GM12878 (cell line): ENCODE measurements around the gene ZNF804B. TPM values are rescaled to one million over a fixed set of nuclear protein-coding genes. Genes with fewer than 3 reads are reported as not detected.

Experiments
- ATAC-seq: fragments of 200-7000 bp; cut with Tn5 transposase; 3 replicates; pipeline ENCODE4 v1.9.1; 2020; ENCODE audit warnings: mild to moderate bottlenecking, moderate library complexity
- BruUV-seq: library from RNA; stranded (reverse); fragments of 400-500 nt; replicated peaks from 2 replicates; lab custom pipeline; 2021; lab: Mats Ljungman, UMichigan
- CTCF ChIA-PET: fragments of 300-600 bp; sonication (Branson Sonifier 250); formaldehyde crosslinking; extraction: SDS; loops from one replicate; lab custom pipeline; 2021; ENCODE audit warnings: inconsistent platforms; lab: Yijun Ruan, JAX
- POLR2A ChIA-PET: fragments of 350-600 bp; formaldehyde crosslinking; extraction: SDS; loops from one replicate; lab custom pipeline; 2021; ENCODE audit warnings: inconsistent platforms; lab: Charles Lee
- RAD21 ChIA-PET: fragments of 300-600 bp; sonication (Branson Sonifier 250); formaldehyde crosslinking; loops from one replicate; lab custom pipeline; 2023; ENCODE audit warnings: antibody characterized with exemption; ENCODE audit not compliant: unreplicated experiment; lab: Charles Lee
- SMC1A ChIA-PET: fragments of 300-600 bp; sonication (Branson Sonifier 250); formaldehyde crosslinking; loops from one replicate; lab custom pipeline; 2023; ENCODE audit not compliant: unreplicated experiment, uncharacterized antibody; lab: Charles Lee
- DNase-seq: peaks from one replicate; pipeline ENCODE4 v3.0.0-alpha.2; 2011; ENCODE audit warnings: low read depth, low spot score
- FAIRE-seq: peaks from 3 replicates; lab custom pipeline; 2011; peaks lifted over from hg19 to GRCh38; lab: Jason Lieb, UNC
- H2AFZ ChIP-seq: 2 replicates; pipeline ENCODE4 v1.6.0; 2011; ENCODE audit warnings: low read depth, low read length, control low read depth; ENCODE audit not compliant: control insufficient read depth
- H3K27ac ChIP-seq: 2 replicates; pipeline ENCODE4 v1.5.1; 2011; ENCODE audit warnings: control low read depth; ENCODE audit not compliant: control insufficient read depth, insufficient read depth
- H3K27me3 ChIP-seq, 2 experiments: replicated peaks in 1 of 2; 2 replicates each; pipeline versions ENCODE4 v1.6.0 to v1.6.1; 2011; ENCODE audit warnings: low read length in 1 of 2; ENCODE audit not compliant: control insufficient read depth in 2 of 2, insufficient read depth in 2 of 2
- H3K36me3 ChIP-seq, 2 experiments: 2 replicates each; pipeline ENCODE4 v1.5.1; 2011; ENCODE audit warnings: low read length in 1 of 2; ENCODE audit not compliant: control insufficient read depth in 2 of 2, insufficient read depth in 2 of 2
- H3K4me1 ChIP-seq: 2 replicates; pipeline ENCODE4 v1.6.1; 2011; ENCODE audit warnings: mild to moderate bottlenecking, low read length, moderate library complexity, mixed read lengths; ENCODE audit not compliant: control insufficient read depth, insufficient read depth
- H3K4me2 ChIP-seq: 2 replicates; pipeline ENCODE4 v1.6.0; 2011; ENCODE audit warnings: control low read depth; ENCODE audit not compliant: control insufficient read depth, insufficient read depth
- H3K4me3 ChIP-seq: fragments of 200-600 bp; sonication (generic); 2 replicates; pipeline ENCODE4 v1.5.1; 2016
- H3K79me2 ChIP-seq: 2 replicates; pipeline ENCODE4 v1.6.0; 2011; ENCODE audit warnings: low read length; ENCODE audit not compliant: control insufficient read depth, insufficient read depth
- H3K9ac ChIP-seq: 2 replicates; pipeline ENCODE4 v1.8.0; 2011; ENCODE audit warnings: low read length, control low read depth, mixed read lengths; ENCODE audit not compliant: control insufficient read depth, insufficient read depth
- H3K9me3 ChIP-seq: replicated peaks from 3 replicates; pipeline ENCODE4 v1.5.1; 2011; ENCODE audit warnings: mild to moderate bottlenecking, low read length; ENCODE audit not compliant: control insufficient read depth, insufficient read depth
- H4K20me1 ChIP-seq: 2 replicates; pipeline ENCODE4 v1.6.0; 2011; ENCODE audit not compliant: control insufficient read depth, insufficient read depth
- CHD4 ChIP-seq: fragments of 200-600 bp; sonication (generic); IDR thresholded peaks from 2 replicates; pipeline ENCODE4 v1.6.1; 2016; ENCODE audit warnings: mild to moderate bottlenecking
- GATAD2B ChIP-seq: fragments of 450-650 bp; conservative IDR thresholded peaks from 2 replicates; pipeline ENCODE4 v1.6.1; 2017; ENCODE audit warnings: low read depth, mild to moderate bottlenecking, moderate library complexity
- KLF5 ChIP-seq: fragments of 450-650 bp; IDR thresholded peaks from 2 replicates; pipeline ENCODE4 v1.6.1; 2014; ENCODE audit warnings: mild to moderate bottlenecking; ENCODE audit not compliant: partially characterized antibody
- NFYB ChIP-seq: IDR thresholded peaks from 2 replicates; pipeline ENCODE4 v1.6.1; 2011; ENCODE audit warnings: low read depth, mild to moderate bottlenecking, low read length, improper control_type of control experiment, moderate library complexity; ENCODE audit not compliant: insufficient read depth
- NR2C2 ChIP-seq: IDR thresholded peaks from 2 replicates; pipeline ENCODE4 v1.6.1; 2011; ENCODE audit warnings: borderline replicate concordance, low read depth; ENCODE audit not compliant: control insufficient read depth, insufficient read length
- ZNF24 ChIP-seq: fragments of 450-650 bp; IDR thresholded peaks from 2 replicates; pipeline ENCODE4 v1.6.1; 2017; ENCODE audit warnings: antibody characterized with exemption, mild to moderate bottlenecking
- in situ Hi-C: fragments of 300-500 bp; cut with MboI; formaldehyde crosslinking; loops from 9 replicates; pipeline ENCODE4 v1.14.3; 2018; ENCODE audit warnings: mixed read lengths
- intact Hi-C: fragments of 100-400 bp; cut with micrococcal nuclease; formaldehyde crosslinking; loops from one replicate; pipeline ENCODE4 v1.14.2; 2022; ENCODE audit not compliant: unreplicated experiment
- polyA plus RNA-seq, 11 experiments: library from polyadenylated mRNA; depleted of rRNA in 4 of 11; unstranded in 6 of 11; stranded (reverse) in 5 of 11; fragments of >200 nt; fragmentation: Nextera tagmentation in 4 of 11; fragmentation: Illumina TruSeq in 1 of 11; extraction: Ambion mirVana in 4 of 11; extraction: Trizol in 1 of 11; gene quantifications; 1 replicate in 1 of 11; 2 replicates in 10 of 11; pipeline versions ENCODE4 v1.2.1 to v1.2.3, GENCODE V29; 2011 to 2016; ENCODE audit warnings: inconsistent platforms in 2 of 11, missing spikeins in 2 of 11, low read depth in 1 of 11
- total RNA-seq, 4 experiments: library from RNA; depleted of rRNA in 3 of 4; stranded (reverse); fragments of >200 nt in 3 of 4; fragmentation: Illumina TruSeq in 1 of 4; extraction: Trizol in 1 of 4; gene quantifications; 2 replicates each; pipeline versions ENCODE4 v1.2.1 to v1.2.3, GENCODE V29; 2013 to 2021
- TF ChIP-seq, protein P1 (sequence below): IDR thresholded peaks from 2 replicates; pipeline ENCODE4 v1.6.1; 2011; ENCODE audit warnings: low read depth, mild to moderate bottlenecking, low read length, moderate library complexity, borderline replicate concordance; ENCODE audit errors: extremely low read depth
- TF ChIP-seq, protein P2 (sequence below): fragments of 450-650 bp; IDR thresholded peaks from 2 replicates; pipeline ENCODE4 v1.6.1; 2017; ENCODE audit warnings: antibody characterized with exemption, mild to moderate bottlenecking, moderate library complexity

The ZNF804B gene
- total and polyA plus RNA-seq, 10 of the 15 experiments (the other 5 are each of a cell fraction or from before 2014, with no cell fraction given) = not detected

DNA sequence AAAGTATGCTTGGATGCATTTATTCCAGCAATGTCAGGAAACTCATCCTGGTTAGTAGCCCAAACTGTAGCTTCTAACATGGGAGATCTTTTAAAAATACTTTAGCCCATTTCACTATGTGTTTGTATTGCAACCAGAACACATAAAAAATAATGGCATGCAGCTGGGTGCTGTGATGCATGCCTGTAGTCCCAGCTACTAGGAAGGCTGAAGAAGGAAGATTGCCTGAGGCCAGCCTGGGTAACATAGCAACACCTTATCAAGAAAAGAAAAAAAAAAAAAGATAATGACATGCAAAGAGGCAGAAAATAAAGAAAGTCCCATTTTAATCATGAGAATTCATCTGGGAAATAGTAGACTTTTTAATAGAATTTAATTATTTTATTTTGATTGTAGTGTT is 553.1 kb downstream of the ZNF804B start:
- DNase-seq = no peak

More for the DNA sequence above, 553.1 kb downstream of the ZNF804B start:
- Histone ChIP-seq H3K4me3 (no peak overlapping the region), H3K36me3 (no peaks in the 10 kb centered on the region), H3K27ac (no peak overlapping the region), H3K27me3 (no peaks in the 10 kb centered on the region), H4K20me1 (no peaks in the 10 kb centered on the region), H3K4me2 (no peak overlapping the region), H3K9me3 (no peaks in the 10 kb centered on the region), H3K9ac (no peak overlapping the region), H3K79me2 (no peaks in the 10 kb centered on the region), H2AFZ (no peak overlapping the region), H3K4me1 (no peaks in the 10 kb centered on the region)
- intact Hi-C loops = no loop called here
- no TSS peak for BruUV-seq
- FAIRE-seq = no peak
- ChIA-PET SMC1A (interaction anchor here (1.4 kb wide), 1 partner anchor 13 kb away, joined by 3 read pairs; no protein-coding TSS in a partner anchor), RAD21 (no interaction called here), POLR2A (no interaction called here), CTCF (interaction anchor here (1.2 kb wide), 1 partner anchor 50 kb away, joined by 3 read pairs; no protein-coding TSS in a partner anchor)
- in situ Hi-C loops = no loop called here
- TF ChIP-seq NR2C2 (no peak), CHD4 (no peak), KLF5 (no peak), GATAD2B (no peak), ZNF24 (no peak), NFYB (no peak)
- TF ChIP-seq, protein P1, sequence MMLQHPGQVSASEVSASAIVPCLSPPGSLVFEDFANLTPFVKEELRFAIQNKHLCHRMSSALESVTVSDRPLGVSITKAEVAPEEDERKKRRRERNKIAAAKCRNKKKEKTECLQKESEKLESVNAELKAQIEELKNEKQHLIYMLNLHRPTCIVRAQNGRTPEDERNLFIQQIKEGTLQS = no peak
- TF ChIP-seq, protein P2, sequence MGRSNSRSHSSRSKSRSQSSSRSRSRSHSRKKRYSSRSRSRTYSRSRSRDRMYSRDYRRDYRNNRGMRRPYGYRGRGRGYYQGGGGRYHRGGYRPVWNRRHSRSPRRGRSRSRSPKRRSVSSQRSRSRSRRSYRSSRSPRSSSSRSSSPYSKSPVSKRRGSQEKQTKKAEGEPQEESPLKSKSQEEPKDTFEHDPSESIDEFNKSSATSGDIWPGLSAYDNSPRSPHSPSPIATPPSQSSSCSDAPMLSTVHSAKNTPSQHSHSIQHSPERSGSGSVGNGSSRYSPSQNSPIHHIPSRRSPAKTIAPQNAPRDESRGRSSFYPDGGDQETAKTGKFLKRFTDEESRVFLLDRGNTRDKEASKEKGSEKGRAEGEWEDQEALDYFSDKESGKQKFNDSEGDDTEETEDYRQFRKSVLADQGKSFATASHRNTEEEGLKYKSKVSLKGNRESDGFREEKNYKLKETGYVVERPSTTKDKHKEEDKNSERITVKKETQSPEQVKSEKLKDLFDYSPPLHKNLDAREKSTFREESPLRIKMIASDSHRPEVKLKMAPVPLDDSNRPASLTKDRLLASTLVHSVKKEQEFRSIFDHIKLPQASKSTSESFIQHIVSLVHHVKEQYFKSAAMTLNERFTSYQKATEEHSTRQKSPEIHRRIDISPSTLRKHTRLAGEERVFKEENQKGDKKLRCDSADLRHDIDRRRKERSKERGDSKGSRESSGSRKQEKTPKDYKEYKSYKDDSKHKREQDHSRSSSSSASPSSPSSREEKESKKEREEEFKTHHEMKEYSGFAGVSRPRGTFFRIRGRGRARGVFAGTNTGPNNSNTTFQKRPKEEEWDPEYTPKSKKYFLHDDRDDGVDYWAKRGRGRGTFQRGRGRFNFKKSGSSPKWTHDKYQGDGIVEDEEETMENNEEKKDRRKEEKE = no peak
- no peak for ATAC-seq
